ENCODE data around the gene ADGRE3.
"Not testable (repeated sequence)": the region's sequence is repeated elsewhere in the genome, so short reads cannot be mapped to it uniquely, and the experiment has no call there.

GRCh38 chr19:14624491-14624890 is 50.2 kb downstream of the ADGRE3 start:
- TF ChIP-seq ZNF138 (tag by site-specific recombination; IDR thresholded peaks at IDR 0.05; ENCODE audit: borderline replicate concordance); ZNF664 (tag by site-specific recombination; IDR thresholded peaks at IDR 0.05); CTCF (tag by site-specific recombination; IDR thresholded peaks at IDR 0.05); ZNF654 (tag by site-specific recombination; IDR thresholded peaks at IDR 0.05; ENCODE audit: low read depth); SP2 (tag by site-specific recombination; IDR thresholded peaks at IDR 0.05); ZNF24 (tag by site-specific recombination; IDR thresholded peaks at IDR 0.05); ZSCAN23 (tag by site-specific recombination; IDR thresholded peaks at IDR 0.05); HOXA7 (CRISPR knock-in tag; IDR thresholded peaks at IDR 0.05; ENCODE audit: borderline replicate concordance); ZBTB11 (tag by site-specific recombination; conservative IDR thresholded peaks at IDR 0.05; ENCODE audit: low read depth): not testable (repeated sequence)
